GM13976 (cell line): Measurements from ENCODE around the gene NECTIN1.

Source experiments
- DNase-seq: peaks from one replicate; pipeline ENCODE4 v3.0.0; 2012; ENCODE audit warnings: low spot score
- CTCF ChIP-seq: IDR thresholded peaks from 2 replicates; pipeline ENCODE4 v1.5.1; 2012; ENCODE audit warnings: borderline replicate concordance, mild to moderate bottlenecking; ENCODE audit not compliant: insufficient read depth; ENCODE audit errors: extremely low read depth, missing control alignments, control extremely low read depth
- in situ Hi-C: fragments of 300-500 bp; cut with MboI; formaldehyde crosslinking; loops from one replicate; pipeline ENCODE4 v1.12.0; 2022; ENCODE audit warnings: low sequenced_read_pairs, mixed read lengths, inconsistent platforms; ENCODE audit not compliant: unreplicated experiment

The NECTIN1 gene

DNA sequence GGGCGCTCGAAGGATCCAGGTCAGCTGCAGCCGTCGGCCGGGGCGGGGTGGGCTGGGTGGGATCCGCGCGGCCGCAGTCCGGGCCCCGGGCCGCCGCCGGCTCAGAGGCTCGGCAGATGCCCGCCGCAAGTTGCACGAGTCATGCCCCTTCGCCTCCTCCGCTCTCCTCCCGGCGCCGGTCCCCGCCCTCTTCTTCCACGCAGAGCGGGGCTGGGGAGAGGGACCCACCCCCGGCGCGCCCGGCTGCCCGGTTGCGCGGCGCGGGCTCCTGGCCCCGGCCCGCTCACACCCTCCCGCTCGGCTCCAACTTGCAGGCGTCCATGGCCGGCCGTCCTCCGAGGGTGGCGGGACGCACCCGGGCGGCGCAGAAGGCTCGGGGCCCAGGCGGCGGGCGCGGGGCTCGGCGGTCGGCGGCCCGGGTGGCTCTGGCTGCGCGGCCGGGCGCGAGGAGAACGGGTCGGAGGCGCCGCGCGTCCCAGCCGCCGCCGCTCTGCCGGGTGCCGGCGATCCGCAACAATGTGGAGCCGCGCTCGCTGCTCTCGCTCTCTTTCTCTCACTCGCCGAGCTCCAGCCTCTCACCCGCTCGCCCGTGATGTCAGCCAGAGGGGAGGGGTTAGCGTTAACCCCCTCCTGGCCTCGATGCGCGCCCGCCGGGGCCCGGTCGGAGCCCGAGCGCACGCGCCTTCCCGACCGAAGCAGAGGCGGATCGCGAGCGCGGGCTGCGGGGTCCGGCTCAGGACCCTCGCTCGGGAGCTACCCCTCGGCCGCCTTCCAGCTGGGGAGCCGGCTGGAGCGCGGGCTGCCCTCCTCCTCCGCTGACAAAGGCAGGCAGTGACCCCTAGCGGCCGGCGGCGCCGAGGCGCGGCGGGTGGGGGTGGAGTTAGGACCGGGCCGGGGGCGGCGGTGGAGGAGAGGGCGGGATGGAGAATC lies at the start of gene NECTIN1:
Gene NECTIN1, minus strand, starts transcription at position 550 of the 930 bp plus-strand sequence. CDS start 647 bp downstream, outside the sequence.
- in situ Hi-C loops, result no loop called here
- TF ChIP-seq CTCF, result peak; percentile 87
- DNase-seq, result peak; percentile 93

GRCh38 chr11:119778391-119779194 lies 49.6 kb upstream of the NECTIN1 start:
- TF ChIP-seq CTCF, result no peak
- DNase-seq, result no peak
- in situ Hi-C loops, result no loop called here

DNA sequence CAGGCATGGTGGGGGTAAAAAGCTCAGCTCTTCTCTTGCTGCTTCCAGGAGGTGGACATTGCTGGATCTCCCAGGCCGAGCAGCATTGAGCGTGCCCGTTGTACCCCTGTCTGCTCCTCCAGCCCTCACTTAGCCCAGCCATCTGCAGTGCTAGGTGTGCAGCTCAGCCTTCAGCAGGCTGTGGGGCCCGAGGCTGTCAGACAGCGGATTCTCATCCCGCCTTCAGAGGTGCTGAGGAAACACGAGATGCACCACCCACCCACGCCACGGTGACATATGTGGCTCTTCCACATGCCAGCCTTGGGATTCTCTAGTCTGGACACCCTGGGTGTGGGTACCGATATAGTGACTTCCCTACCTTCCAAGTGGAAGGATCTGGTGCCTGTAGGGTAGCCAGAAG lies 48.9 kb upstream of the NECTIN1 start:
- TF ChIP-seq CTCF, result no peak
- DNase-seq, result no peak
- in situ Hi-C loops, result no loop called here

- DNase-seq, result no peak
- TF ChIP-seq CTCF, result no peak
- in situ Hi-C loops, result no loop called here
These were observed 47.7 kb upstream of the NECTIN1 start for GRCh38 chr11:119776651-119777050.

DNA sequence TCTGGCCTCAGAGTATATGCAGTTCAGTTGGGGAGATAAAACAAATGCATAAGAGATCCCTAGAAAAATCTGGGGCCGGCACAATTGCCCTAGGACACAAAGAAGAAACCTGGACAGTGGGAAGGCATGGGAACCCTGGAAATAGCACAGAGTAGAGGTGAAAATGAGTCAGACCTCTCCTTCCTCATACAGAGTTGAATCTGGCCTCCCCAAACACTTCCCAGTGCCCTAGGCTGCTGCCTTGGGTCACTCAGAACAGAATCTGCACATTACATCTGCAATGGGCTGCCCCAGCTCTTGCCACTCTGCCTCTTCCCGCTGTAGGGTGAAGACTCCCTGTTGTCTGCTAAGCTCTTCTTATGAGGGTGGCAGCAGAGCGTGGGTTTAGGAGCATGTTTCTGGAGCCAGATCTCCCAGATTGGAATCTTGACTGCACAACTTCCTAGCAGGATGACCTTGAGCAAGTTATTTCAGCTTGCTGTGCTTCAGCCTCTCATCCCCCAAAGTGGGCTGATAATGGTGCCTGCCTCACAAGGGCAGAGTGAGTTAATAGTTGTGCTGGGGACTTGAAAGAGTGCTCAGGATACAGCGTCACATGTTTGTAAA lies 47.1 kb upstream of the NECTIN1 start:
- TF ChIP-seq CTCF, result no peak
- in situ Hi-C loops, result no loop called here
- DNase-seq, result no peak

GRCh38 chr11:119774172-119774763 lies 45.3 kb upstream of the NECTIN1 start:
- in situ Hi-C loops, result no loop called here
- DNase-seq, result no peak
- no peak for TF ChIP-seq CTCF
